Progenitor cell of endocrine pancreas (in vitro differentiated cells): ENCODE results near the gene SERTAD2. TPM values are rescaled to one million over a fixed set of nuclear protein-coding genes. Genes with fewer than 3 reads are reported as not detected.
A peak's percentile ranks its signal among the peaks of the same experiment; 100 is the strongest.

Experiments
- DNase-seq: peaks from one replicate; pipeline ENCODE4 v3.0.0; 2021; ENCODE audit warnings: low spot score; ENCODE audit not compliant: unreplicated experiment
- H3K27ac Mint-ChIP-seq: 2 replicates; pipeline ENCODE4 v1.8.0; 2021; ENCODE audit warnings: mild to moderate bottlenecking, moderate library complexity, mixed read lengths
- H3K27me3 Mint-ChIP-seq: 2 replicates; pipeline ENCODE4 v1.8.0; 2021; ENCODE audit warnings: mixed read lengths
- H3K36me3 Mint-ChIP-seq: 2 replicates; pipeline ENCODE4 v1.8.0; 2022; ENCODE audit warnings: mixed read lengths; ENCODE audit not compliant: insufficient read depth
- H3K4me1 Mint-ChIP-seq: 2 replicates; pipeline ENCODE4 v1.8.0; 2021; ENCODE audit warnings: low read depth, mixed read lengths
- H3K4me3 Mint-ChIP-seq: 2 replicates; pipeline ENCODE4 v1.8.0; 2021; ENCODE audit warnings: low read depth, mild to moderate bottlenecking, moderate library complexity, mixed read lengths
- H3K9me3 Mint-ChIP-seq: 2 replicates; pipeline ENCODE4 v1.8.0; 2021; ENCODE audit warnings: low read depth, mixed read lengths
- long read RNA-seq: library from polyadenylated mRNA; unstranded; transcript quantifications from one replicate; pipeline ENCODE4 v2.0.0, GENCODE V29; 2020
- total RNA-seq: library from RNA; stranded (reverse); gene quantifications from 2 replicates; pipeline ENCODE4 v1.2.1, GENCODE V29; 2021
- TF ChIP-seq, protein P1 (sequence below): fragments of 200-600 bp; sonication (generic); IDR thresholded peaks from one replicate; pipeline ENCODE4 v1.5.0; 2021; ENCODE audit warnings: antibody characterized with exemption, mild to moderate bottlenecking; ENCODE audit not compliant: unreplicated experiment

SERTAD2 gene
- 19.0 and 20.7 TPM in 2 replicates for total RNA-seq
- long read RNA-seq, partial matches to known transcripts, result 0 of 7 reads
- long read RNA-seq, other reads (novel, unspliced or antisense), result 7 of 7 reads

GRCh38 chr2:64653109-64654062 is at the start of gene SERTAD2:
SERTAD2 (minus strand) TSS chr2:64653913; CDS start chr2:64636871, 17,042 bp downstream.
- Mint-ChIP-seq H3K27ac (peak within 1 kb of the TSS; percentile 99), H3K9me3 (no peaks in the 10 kb centered on the region), H3K36me3 (no peaks in the 10 kb centered on the region), H3K4me1 (peaks cover 57% of the 10 kb centered on the region), H3K27me3 (peaks cover 3% of the 10 kb centered on the region), H3K4me3 (peak within 1 kb of the TSS; percentile 86)
- DNase-seq, result peak; percentile 71
- TF ChIP-seq, protein P1, sequence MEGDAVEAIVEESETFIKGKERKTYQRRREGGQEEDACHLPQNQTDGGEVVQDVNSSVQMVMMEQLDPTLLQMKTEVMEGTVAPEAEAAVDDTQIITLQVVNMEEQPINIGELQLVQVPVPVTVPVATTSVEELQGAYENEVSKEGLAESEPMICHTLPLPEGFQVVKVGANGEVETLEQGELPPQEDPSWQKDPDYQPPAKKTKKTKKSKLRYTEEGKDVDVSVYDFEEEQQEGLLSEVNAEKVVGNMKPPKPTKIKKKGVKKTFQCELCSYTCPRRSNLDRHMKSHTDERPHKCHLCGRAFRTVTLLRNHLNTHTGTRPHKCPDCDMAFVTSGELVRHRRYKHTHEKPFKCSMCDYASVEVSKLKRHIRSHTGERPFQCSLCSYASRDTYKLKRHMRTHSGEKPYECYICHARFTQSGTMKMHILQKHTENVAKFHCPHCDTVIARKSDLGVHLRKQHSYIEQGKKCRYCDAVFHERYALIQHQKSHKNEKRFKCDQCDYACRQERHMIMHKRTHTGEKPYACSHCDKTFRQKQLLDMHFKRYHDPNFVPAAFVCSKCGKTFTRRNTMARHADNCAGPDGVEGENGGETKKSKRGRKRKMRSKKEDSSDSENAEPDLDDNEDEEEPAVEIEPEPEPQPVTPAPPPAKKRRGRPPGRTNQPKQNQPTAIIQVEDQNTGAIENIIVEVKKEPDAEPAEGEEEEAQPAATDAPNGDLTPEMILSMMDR, result peak; percentile 13

- H3K4me1 Mint-ChIP-seq, result peaks cover 20% of the 10 kb centered on the region
- H3K27me3 Mint-ChIP-seq, result no peaks in the 10 kb centered on the region
- TF ChIP-seq, protein P1, result no peak
- H3K4me3 Mint-ChIP-seq, result no peak overlapping the region
- no peak overlapping the region for H3K27ac Mint-ChIP-seq
- no peak for DNase-seq
- H3K36me3 Mint-ChIP-seq, result no peaks in the 10 kb centered on the region
- no peaks in the 10 kb centered on the region for H3K9me3 Mint-ChIP-seq
Measured at GRCh38 chr2:64700133-64700809, 46.6 kb upstream of the SERTAD2 start.

DNA sequence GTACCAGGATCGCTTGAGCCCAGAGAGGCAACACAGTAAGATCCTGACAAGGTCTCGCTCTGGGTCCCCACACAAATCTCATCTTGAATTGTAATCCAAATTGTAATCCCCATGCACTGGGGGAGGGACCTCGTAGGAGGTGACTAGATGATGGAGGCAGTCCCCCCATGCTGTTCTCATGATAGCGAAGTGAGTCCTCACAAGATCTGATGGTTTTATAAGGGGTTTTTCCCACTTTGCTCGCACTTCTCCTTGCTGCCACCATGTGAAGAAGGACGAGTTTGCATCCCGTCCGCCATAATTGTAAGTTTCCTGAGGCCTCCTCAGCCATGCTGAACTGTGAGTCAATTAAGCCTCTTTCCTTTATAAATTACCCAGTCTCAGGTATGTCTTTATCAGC is 46.0 kb upstream of the SERTAD2 start:
- TF ChIP-seq, protein P1, result no peak
- Mint-ChIP-seq H3K27ac (no peak overlapping the region), H3K9me3 (no peaks in the 10 kb centered on the region), H3K4me1 (peaks cover 20% of the 10 kb centered on the region), H3K27me3 (no peaks in the 10 kb centered on the region), H3K4me3 (no peak overlapping the region), H3K36me3 (no peaks in the 10 kb centered on the region)
- DNase-seq, result no peak

GRCh38 chr2:64698668-64699444 is 45.1 kb upstream of the SERTAD2 start:
- H3K36me3 Mint-ChIP-seq, result no peaks in the 10 kb centered on the region
- H3K27me3 Mint-ChIP-seq, result no peaks in the 10 kb centered on the region
- no peak overlapping the region for H3K4me3 Mint-ChIP-seq
- H3K27ac Mint-ChIP-seq, result no peak overlapping the region
- H3K4me1 Mint-ChIP-seq, result peaks cover 20% of the 10 kb centered on the region
- no peak for DNase-seq
- TF ChIP-seq, protein P1, result no peak
- H3K9me3 Mint-ChIP-seq, result no peaks in the 10 kb centered on the region

- Mint-ChIP-seq H3K36me3 (peaks cover 2% of the 10 kb centered on the region), H3K4me3 (no peak overlapping the region), H3K27ac (no peak overlapping the region), H3K9me3 (no peaks in the 10 kb centered on the region), H3K4me1 (peaks cover 20% of the 10 kb centered on the region), H3K27me3 (no peaks in the 10 kb centered on the region)
- no peak for DNase-seq
- TF ChIP-seq, protein P1, result no peak
Measured at GRCh38 chr2:64698177-64698643, 44.5 kb upstream of the SERTAD2 start.
